BLaER1 treated with 17β-estradiol and CSF1 and Interleukin-3, amounts not matched to agents 10 nM and 100 nM (cell line): Measurements from ENCODE around the gene ARPC2.

Source experiments
- H3K27ac ChIP-seq, 11 experiments: shearing (Covaris generic); formaldehyde crosslinking; 2 replicates each; pipeline ENCODE4 v1.8.1; 2022
- H3K27me3 ChIP-seq, 11 experiments: shearing (Covaris generic); formaldehyde crosslinking; 2 replicates each; pipeline ENCODE4 v1.8.1; 2022
- H3K36me3 ChIP-seq, 11 experiments: shearing (Covaris generic); formaldehyde crosslinking; 2 replicates each; pipeline ENCODE4 v1.8.1; 2022
- H3K4me1 ChIP-seq, 10 experiments: shearing (Covaris generic); formaldehyde crosslinking; 2 replicates each; pipeline ENCODE4 v1.8.1; 2022
- H3K4me2 ChIP-seq, 11 experiments: shearing (Covaris generic); formaldehyde crosslinking; 2 replicates each; pipeline ENCODE4 v1.8.1; 2022
- H3K4me3 ChIP-seq, 10 experiments: shearing (Covaris generic); formaldehyde crosslinking; 2 replicates each; pipeline ENCODE4 v1.8.1; 2022
- H3K9ac ChIP-seq, 11 experiments: shearing (Covaris generic); formaldehyde crosslinking; 2 replicates each; pipeline ENCODE4 v1.8.1; 2022
- H3K9me3 ChIP-seq, 11 experiments: shearing (Covaris generic); formaldehyde crosslinking; replicated peaks in 1 of 11; 2 replicates each; pipeline ENCODE4 v1.8.1; 2022
- H4K20me1 ChIP-seq, 11 experiments: shearing (Covaris generic); formaldehyde crosslinking; 2 replicates each; pipeline ENCODE4 v1.8.1; 2022
- Cebpa-rat ChIP-seq, 11 experiments: shearing (Covaris generic); IDR thresholded peaks; 2 replicates each; pipeline ENCODE4 v1.8.1; 2022

The ARPC2 gene

GRCh38 chr2:218253232-218253625, 36.2 kb downstream of the ARPC2 start:
- H3K36me3 ChIP-seq, result peaks cover 82 to 89% (median 87%) of the 10 kb centered on the region in 11 experiments
- H3K4me1 ChIP-seq, result peaks cover 14 to 97% (median 44%) of the 10 kb centered on the region in 10 experiments
- no peaks in the 10 kb centered on the region for H3K9me3 ChIP-seq
- H3K27ac ChIP-seq, result peak overlapping the region in 8 of 11 experiments; percentile 23 to 64 (median 52); a peak in 14 of 22 replicates
- TF ChIP-seq Cebpa-rat (IDR thresholded peaks at IDR 0.05), result no peak
- peaks cover 19 to 92% (median 80%) of the 10 kb centered on the region in 11 experiments for H4K20me1 ChIP-seq
- peak overlapping the region in 6 of 11 experiments; percentile 5 to 63 (median 42); a peak in 5 of 22 replicates for H3K9ac ChIP-seq
- H3K27me3 ChIP-seq, result no peaks in the 10 kb centered on the region
- H3K4me3 ChIP-seq, result no peak overlapping the region
- peak overlapping the region in 7 of 11 experiments; percentile 3 to 93 (median 62); a peak in 8 of 22 replicates for H3K4me2 ChIP-seq

DNA sequence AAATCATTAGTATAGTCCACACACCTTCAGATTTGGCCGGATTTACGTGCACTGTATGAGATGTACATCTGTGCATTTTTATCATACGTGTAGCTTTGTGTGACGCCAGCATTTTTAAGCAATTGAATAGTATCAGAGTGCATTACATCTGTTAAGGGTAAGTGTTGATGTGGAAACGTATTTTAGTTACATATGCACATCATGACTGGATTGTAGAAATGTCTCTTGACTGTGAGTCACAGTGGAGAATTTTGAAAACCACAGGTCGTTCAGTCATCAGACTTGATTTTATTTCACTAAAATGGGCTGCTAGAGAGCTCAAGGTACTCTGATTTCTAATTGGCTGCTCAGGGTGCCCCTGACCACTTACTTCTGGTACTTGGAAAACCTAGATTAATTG, 38.5 kb downstream of the ARPC2 start:
- TF ChIP-seq Cebpa-rat (IDR thresholded peaks at IDR 0.05), result no peak
- no peaks in the 10 kb centered on the region for H3K27me3 ChIP-seq
- no peak overlapping the region for H3K4me3 ChIP-seq
- H3K4me1 ChIP-seq, result peaks cover 29 to 100% (median 65%) of the 10 kb centered on the region in 10 experiments
- H3K4me2 ChIP-seq, result peak overlapping the region in 3 of 11 experiments; percentile 89 to 93 (median 93); a peak in 5 of 22 replicates
- H3K9me3 ChIP-seq, result no peaks in the 10 kb centered on the region
- peaks cover 19 to 70% (median 63%) of the 10 kb centered on the region in 11 experiments for H4K20me1 ChIP-seq
- H3K9ac ChIP-seq, result no peak overlapping the region; a peak in 1 of 22 replicates
- H3K36me3 ChIP-seq, result peaks cover 60 to 67% (median 65%) of the 10 kb centered on the region in 11 experiments
- peak overlapping the region in 3 of 11 experiments; percentile 18 to 81 (median 41); a peak in 5 of 22 replicates for H3K27ac ChIP-seq

GRCh38 chr2:218256612-218257350, 39.8 kb downstream of the ARPC2 start:
- peak overlapping the region; percentile 5 to 89 (median 69); a peak in 20 of 22 replicates for H3K27ac ChIP-seq
- no peaks in the 10 kb centered on the region for H3K9me3 ChIP-seq
- H3K4me3 ChIP-seq, result no peak overlapping the region
- H3K4me1 ChIP-seq, result peaks cover 39 to 100% (median 74%) of the 10 kb centered on the region in 10 experiments
- H4K20me1 ChIP-seq, result peaks cover 19 to 57% (median 49%) of the 10 kb centered on the region in 11 experiments
- peaks cover 46 to 54% (median 51%) of the 10 kb centered on the region in 11 experiments for H3K36me3 ChIP-seq
- H3K27me3 ChIP-seq, result no peaks in the 10 kb centered on the region
- H3K4me2 ChIP-seq, result peak overlapping the region; percentile 66 to 98 (median 76); a peak in 20 of 22 replicates
- TF ChIP-seq Cebpa-rat (IDR thresholded peaks at IDR 0.05), result no peak
- peak overlapping the region in 7 of 11 experiments; percentile 5 to 55 (median 33); a peak in 8 of 22 replicates for H3K9ac ChIP-seq

DNA sequence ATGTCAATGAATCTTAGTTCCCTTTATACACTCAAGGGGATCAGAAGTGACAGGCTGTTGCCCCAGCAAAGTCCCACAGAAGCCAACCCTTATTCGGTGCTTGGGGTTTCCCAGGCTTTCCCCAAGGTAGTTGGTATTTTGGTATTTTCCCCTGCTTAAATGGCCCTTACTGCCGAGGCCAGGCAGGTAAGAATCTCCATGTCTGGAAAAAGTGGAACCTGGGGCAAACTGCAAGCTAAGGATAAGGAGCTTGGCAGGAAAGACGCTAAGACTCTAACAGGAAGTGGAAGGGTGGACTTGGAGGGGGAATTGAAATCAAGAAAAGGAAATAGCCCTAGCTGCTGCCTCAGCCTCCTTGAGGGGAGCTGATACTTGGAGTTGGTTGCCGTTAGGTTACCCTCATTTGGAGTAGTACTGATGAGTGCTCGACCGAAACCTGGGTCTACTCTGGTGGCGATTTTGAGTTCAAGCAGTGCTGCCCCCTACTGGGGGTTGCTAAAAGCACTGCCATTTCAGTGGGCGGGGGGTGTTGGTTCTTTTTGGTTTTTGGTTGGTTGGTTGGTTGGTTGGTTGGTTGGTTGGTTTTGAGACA, 40.5 kb downstream of the ARPC2 start:
- H3K9me3 ChIP-seq, result no peaks in the 10 kb centered on the region
- H3K27me3 ChIP-seq, result no peaks in the 10 kb centered on the region
- H3K9ac ChIP-seq, result peak overlapping the region in 7 of 11 experiments; percentile 5 to 55 (median 39); a peak in 9 of 22 replicates
- H4K20me1 ChIP-seq, result peaks cover 15 to 57% (median 44%) of the 10 kb centered on the region in 11 experiments
- H3K4me3 ChIP-seq, result no peak overlapping the region
- TF ChIP-seq Cebpa-rat (IDR thresholded peaks at IDR 0.05), result no peak
- H3K4me2 ChIP-seq, result peak overlapping the region; percentile 66 to 98 (median 76)
- H3K4me1 ChIP-seq, result peaks cover 46 to 100% (median 74%) of the 10 kb centered on the region in 10 experiments
- peak overlapping the region; percentile 5 to 89 (median 69); a peak in 21 of 22 replicates for H3K27ac ChIP-seq
- peaks cover 39 to 48% (median 46%) of the 10 kb centered on the region in 11 experiments for H3K36me3 ChIP-seq

GRCh38 chr2:218259099-218259961, 42.3 kb downstream of the ARPC2 start:
- Histone ChIP-seq H3K27ac (peak overlapping the region; percentile 29 to 89 (median 69); a peak in 17 of 22 replicates), H3K4me3 (peak overlapping the region in 1 of 10 experiments; percentile 22; a peak in 1 of 20 replicates), H3K4me2 (peak overlapping the region; percentile 66 to 98 (median 76); a peak in 20 of 22 replicates)

GRCh38 chr2:218260166-218260565, 43.2 kb downstream of the ARPC2 start:
- Histone ChIP-seq H3K4me2 (peak overlapping the region in 6 of 11 experiments; percentile 76 to 98 (median 91); a peak in 10 of 22 replicates), H3K9ac (peak overlapping the region in 1 of 11 experiments; percentile 57; a peak in 1 of 22 replicates), H3K9me3 (no peaks in the 10 kb centered on the region), H4K20me1 (peaks cover 0 to 53% (median 23%) of the 10 kb centered on the region in 11 experiments; a peak in 17 of 22 replicates), H3K27ac (peak overlapping the region in 7 of 11 experiments; percentile 63 to 89 (median 81); a peak in 8 of 22 replicates), H3K36me3 (peaks cover 36 to 48% (median 45%) of the 10 kb centered on the region in 11 experiments), H3K4me3 (no peak overlapping the region), H3K27me3 (no peaks in the 10 kb centered on the region), H3K4me1 (peaks cover 64 to 100% (median 90%) of the 10 kb centered on the region in 10 experiments)
- no peak for TF ChIP-seq Cebpa-rat (IDR thresholded peaks at IDR 0.05)

More at GRCh38 chr2:218259099-218259961, 42.3 kb downstream of the ARPC2 start:
- no peak for TF ChIP-seq Cebpa-rat (IDR thresholded peaks at IDR 0.05)
- Histone ChIP-seq H3K9ac (peak overlapping the region in 7 of 11 experiments; percentile 23 to 57 (median 36); a peak in 12 of 22 replicates), H3K36me3 (peaks cover 36 to 48% (median 45%) of the 10 kb centered on the region in 11 experiments), H4K20me1 (peaks cover 0 to 53% (median 26%) of the 10 kb centered on the region in 11 experiments; a peak in 19 of 22 replicates), H3K9me3 (no peaks in the 10 kb centered on the region), H3K27me3 (no peaks in the 10 kb centered on the region), H3K4me1 (peaks cover 58 to 100% (median 82%) of the 10 kb centered on the region in 10 experiments)

- H3K9ac ChIP-seq, result peak within 1 kb of the TSS; percentile 58 to 76 (median 70)
- no peaks in the 10 kb centered on the region for H3K27me3 ChIP-seq
- H3K4me3 ChIP-seq, result peak within 1 kb of the TSS in 8 of 10 experiments; percentile 24 to 63 (median 29); a peak in 13 of 20 replicates
- peaks cover 0 to 54% (median 24%) of the 10 kb centered on the region in 11 experiments; a peak in 18 of 22 replicates for H4K20me1 ChIP-seq
- peaks cover 36 to 48% (median 45%) of the 10 kb centered on the region in 11 experiments for H3K36me3 ChIP-seq
- no peak for TF ChIP-seq Cebpa-rat (IDR thresholded peaks at IDR 0.05)
- no peaks in the 10 kb centered on the region for H3K9me3 ChIP-seq
- H3K4me2 ChIP-seq, result peak within 1 kb of the TSS; percentile 78 to 98 (median 87)
- H3K27ac ChIP-seq, result peak within 1 kb of the TSS; percentile 53 to 89 (median 79)
- peaks cover 64 to 100% (median 93%) of the 10 kb centered on the region in 10 experiments for H3K4me1 ChIP-seq
Measured at GRCh38 chr2:218260742-218261422, 43.9 kb downstream of the ARPC2 start, which contains the start of gene GPBAR1. Gene GPBAR1, plus strand, starts transcription at chr2:218261015. Its CDS starts 1,710 bp downstream, at chr2:218262725.
